C4-2B (cell line): Measurements from ENCODE around the gene PAIP2B.

Experiments used
- CTCF ChIP-seq: fragments of 450-650 bp; conservative IDR thresholded peaks from 2 replicates; pipeline ENCODE4 v1.5.1; 2017; ENCODE audit warnings: mild to moderate bottlenecking
- ZFX ChIP-seq: fragments of 450-650 bp; IDR thresholded peaks from 2 replicates; pipeline ENCODE4 v1.6.1; 2017

GRCh38 chr2:71235930-71236587 lies 9.2 kb upstream of the PAIP2B start:
- TF ChIP-seq CTCF (no peak), ZFX (no peak)
